ENCODE measurements around the gene SPATA12. TPM values are rescaled to one million over a fixed set of nuclear protein-coding genes. Genes with fewer than 3 reads are reported as not detected.

Gene SPATA12
- total RNA-seq, 1 experiment from 2014 or later, result 0.22 TPM

GRCh38 chr3:57052662-57053061 lies 7.8 kb upstream of the SPATA12 start:
- Histone ChIP-seq H4K8ac (replicated peaks; ENCODE audit: insufficient read length, low read depth, low read length) (no peak overlapping the region), H3K14ac (ENCODE audit: insufficient read depth, low read length) (no peak overlapping the region), H3K23me2 (ENCODE audit: insufficient read length, low read depth, low read length, poor library complexity, severe bottlenecking) (no peaks in the 10 kb centered on the region), H3K18ac (ENCODE audit: insufficient read length, low read depth, low read length) (no peak overlapping the region), H3K9me3 (ENCODE audit: control insufficient read depth, low read depth, low read length) (no peaks in the 10 kb centered on the region), H3K56ac (ENCODE audit: insufficient read length, low read depth, low read length) (no peak overlapping the region), H3K27me3 (ENCODE audit: insufficient read depth, low read length) (no peaks in the 10 kb centered on the region), H3K79me2 (ENCODE audit: insufficient read depth, low read length) (no peaks in the 10 kb centered on the region), H3K4me1 (ENCODE audit: insufficient read depth, low read length) (no peaks in the 10 kb centered on the region), H3K23ac (ENCODE audit: insufficient read length, low read depth, low read length) (no peak overlapping the region), H3K79me1 (ENCODE audit: insufficient read depth, low read depth, low read length, poor library complexity, severe bottlenecking) (no peaks in the 10 kb centered on the region), H2BK20ac (ENCODE audit: low read depth, low read length, poor library complexity, severe bottlenecking) (no peak overlapping the region), H3T11ph (ENCODE audit: low read length) (no peak overlapping the region), H2AK5ac (ENCODE audit: insufficient read length, low read length) (no peak overlapping the region), H2BK120ac (ENCODE audit: low read depth, low read length, poor library complexity, severe bottlenecking) (no peak overlapping the region), H2BK15ac (ENCODE audit: low read depth, low read length) (no peak overlapping the region), H4K20me1 (ENCODE audit: control insufficient read depth, insufficient read depth, insufficient read length) (no peaks in the 10 kb centered on the region), H3K4ac (ENCODE audit: low read depth, low read length) (no peak overlapping the region), H3K4me2 (ENCODE audit: insufficient read depth, insufficient read length, low read length) (no peak overlapping the region), H2BK12ac (ENCODE audit: insufficient read length, low read depth, low read length) (no peak overlapping the region), H3K27ac (ENCODE audit: insufficient read length, low read depth, low read length) (no peak overlapping the region), H4K5ac (ENCODE audit: insufficient read length, low read depth, low read length) (no peak overlapping the region), H2AFZ (ENCODE audit: low read length) (no peak overlapping the region), H2BK5ac (ENCODE audit: insufficient read length, low read length) (no peak overlapping the region), H3K9ac (ENCODE audit: extremely low read depth, insufficient read length, low read length) (no peak overlapping the region), H4K91ac (ENCODE audit: insufficient read length, low read depth, low read length) (no peak overlapping the region)
- H3K4me3 Mint-ChIP-seq, result no peak overlapping the region
- DNase-seq, result no peak
- H3K27me3 Mint-ChIP-seq (ENCODE audit: low read depth), result no peaks in the 10 kb centered on the region
- no peaks in the 10 kb centered on the region for H3K9me3 Mint-ChIP-seq
- TF ChIP-seq, protein P1, sequence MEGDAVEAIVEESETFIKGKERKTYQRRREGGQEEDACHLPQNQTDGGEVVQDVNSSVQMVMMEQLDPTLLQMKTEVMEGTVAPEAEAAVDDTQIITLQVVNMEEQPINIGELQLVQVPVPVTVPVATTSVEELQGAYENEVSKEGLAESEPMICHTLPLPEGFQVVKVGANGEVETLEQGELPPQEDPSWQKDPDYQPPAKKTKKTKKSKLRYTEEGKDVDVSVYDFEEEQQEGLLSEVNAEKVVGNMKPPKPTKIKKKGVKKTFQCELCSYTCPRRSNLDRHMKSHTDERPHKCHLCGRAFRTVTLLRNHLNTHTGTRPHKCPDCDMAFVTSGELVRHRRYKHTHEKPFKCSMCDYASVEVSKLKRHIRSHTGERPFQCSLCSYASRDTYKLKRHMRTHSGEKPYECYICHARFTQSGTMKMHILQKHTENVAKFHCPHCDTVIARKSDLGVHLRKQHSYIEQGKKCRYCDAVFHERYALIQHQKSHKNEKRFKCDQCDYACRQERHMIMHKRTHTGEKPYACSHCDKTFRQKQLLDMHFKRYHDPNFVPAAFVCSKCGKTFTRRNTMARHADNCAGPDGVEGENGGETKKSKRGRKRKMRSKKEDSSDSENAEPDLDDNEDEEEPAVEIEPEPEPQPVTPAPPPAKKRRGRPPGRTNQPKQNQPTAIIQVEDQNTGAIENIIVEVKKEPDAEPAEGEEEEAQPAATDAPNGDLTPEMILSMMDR (conservative IDR thresholded peaks at IDR 0.05), result no peak
- WGBS (ENCODE audit: extremely low coverage, insufficient read length, low lambda C conversion rate), result no CpG with 5 or more reads among the region's 5 CpGs
- peaks cover 0 to 7% of the 10 kb centered on the region in 2 experiments; a peak in 3 of 4 replicates for H3K4me1 Mint-ChIP-seq
- no peaks in the 10 kb centered on the region for H3K36me3 Mint-ChIP-seq (ENCODE audit: insufficient read depth in 1 of 3, low read depth in 3 of 3)
- H3K27ac Mint-ChIP-seq, result no peak overlapping the region
